Femur (tissue), 1 donor: Measurements from ENCODE around the gene DDX31.
A peak's percentile ranks its signal among the peaks of the same experiment; 100 is the strongest.
"Not testable (repeated sequence)": the region's sequence is repeated elsewhere in the genome, so short reads cannot be mapped to it uniquely, and the experiment has no call there.

Source experiments
- DNase-seq: peaks from one replicate; pipeline ENCODE4 v3.0.0-alpha.2; 2017

Gene DDX31

DNA sequence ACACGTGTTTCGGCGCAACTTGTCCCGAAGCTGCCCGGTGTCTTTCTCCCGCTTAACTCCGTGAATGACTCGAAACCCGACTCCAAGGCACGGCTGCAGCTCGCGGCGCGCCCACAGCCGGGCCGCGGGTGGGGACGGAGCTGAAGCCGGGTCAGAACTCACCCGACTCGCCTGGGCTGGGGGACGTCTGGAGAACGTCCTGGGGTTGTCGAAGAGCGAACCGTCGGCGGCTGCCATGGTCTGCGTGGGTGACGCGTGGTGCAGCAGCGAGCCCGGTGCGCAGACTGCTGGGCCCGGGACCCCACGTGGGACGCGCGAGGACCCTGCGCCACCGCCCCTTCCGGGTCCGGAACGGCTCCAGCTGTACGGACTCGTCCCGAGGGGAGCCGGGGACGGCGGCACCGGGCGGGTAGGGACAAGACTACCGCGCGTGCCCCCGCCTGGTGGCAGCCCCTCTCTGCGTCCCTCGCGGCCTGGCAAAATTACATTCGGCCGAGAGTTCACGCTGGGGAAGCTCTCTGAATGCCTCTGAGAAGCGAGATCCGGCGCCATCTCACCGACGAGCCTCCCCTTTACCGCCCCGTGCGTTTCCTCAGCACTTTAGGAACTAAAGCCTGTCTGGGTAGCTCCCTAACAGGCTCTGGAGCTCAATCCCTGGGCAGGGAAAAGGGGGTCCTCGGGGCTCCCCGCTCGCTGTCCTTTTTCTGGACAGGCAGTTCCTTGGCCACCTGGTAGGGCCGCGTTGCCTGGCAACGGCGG is at the start of gene DDX31:
DDX31 (minus strand) TSS at position 286 of the 759 bp plus-strand sequence; CDS start at position 237, 49 bp downstream.
- peak; percentile 92 for DNase-seq

DNA sequence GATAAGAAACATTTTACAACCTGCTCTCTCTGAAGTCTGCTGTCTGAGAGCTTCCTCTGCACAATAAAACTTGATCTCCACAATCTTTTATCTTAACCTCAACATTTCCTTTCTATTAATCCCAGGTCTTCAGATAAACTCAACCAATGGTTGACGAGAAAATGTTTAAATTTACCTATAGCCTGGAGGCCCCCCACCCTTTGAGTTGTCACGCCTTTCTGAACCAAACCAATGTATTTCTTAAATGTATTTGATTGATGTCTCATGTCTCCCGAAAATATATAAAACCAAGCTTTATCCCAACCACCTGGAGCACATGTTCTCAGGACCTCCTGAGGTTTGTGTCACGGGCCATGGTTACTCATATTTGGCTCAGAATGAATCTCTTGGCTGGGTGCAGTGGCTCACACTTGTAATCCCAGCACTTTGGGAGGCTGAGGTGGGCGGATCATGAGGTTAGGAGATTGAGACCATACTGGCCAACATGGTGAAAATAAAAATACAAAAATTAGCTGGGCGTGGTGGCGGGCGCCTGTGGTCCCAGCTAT is 48.7 kb upstream of the DDX31 start:
- DNase-seq, result not testable (repeated sequence)

DNA sequence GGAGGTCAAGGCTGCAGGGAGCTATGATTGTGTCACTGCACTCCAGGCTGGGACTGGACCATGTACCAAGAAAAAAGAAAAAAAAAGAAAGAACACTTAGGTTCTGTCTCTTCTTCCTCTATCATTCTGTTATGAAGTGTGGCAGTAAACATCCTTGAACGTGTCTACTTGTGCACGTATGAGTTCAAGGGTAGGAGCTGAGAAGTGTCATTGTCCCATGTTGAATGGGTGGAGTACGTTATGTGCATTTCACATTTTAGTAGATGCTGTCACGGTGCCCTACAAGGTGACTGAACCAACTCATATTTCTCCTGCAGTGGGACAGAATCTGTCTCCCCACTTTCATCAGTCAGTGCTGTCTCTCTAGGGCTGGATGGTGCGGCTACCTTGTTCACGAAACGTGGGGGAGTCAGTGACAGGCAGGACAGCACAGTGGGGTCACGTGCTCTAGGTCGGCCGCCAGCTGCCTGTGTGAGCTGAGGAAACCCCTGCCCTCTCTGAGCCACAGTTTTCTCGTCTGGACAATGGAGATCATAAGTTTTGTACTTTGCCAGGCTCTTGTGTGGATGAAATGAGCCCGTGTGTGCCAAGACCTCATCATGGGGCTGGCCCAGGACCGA is 47.7 kb upstream of the DDX31 start:
- no peak for DNase-seq

DNA sequence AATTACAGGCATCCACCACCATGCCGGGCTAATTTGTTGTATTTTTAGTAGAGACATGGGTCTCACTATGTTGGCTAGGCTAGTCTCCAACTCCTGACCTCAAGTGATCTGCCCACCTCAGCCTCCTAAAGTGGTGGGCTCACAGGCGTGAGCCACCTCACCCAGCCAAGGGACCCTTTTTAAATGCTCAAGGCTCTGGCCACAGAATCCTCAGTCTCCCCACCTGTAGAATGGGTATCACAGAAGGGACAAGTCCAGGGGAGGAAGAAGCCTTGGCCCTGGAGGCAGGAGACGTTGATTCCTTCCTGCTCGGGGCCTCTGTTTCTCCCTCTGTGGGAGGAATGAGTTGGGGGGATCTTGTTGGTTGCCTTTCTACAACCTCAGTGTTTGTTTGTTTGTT is 46.2 kb upstream of the DDX31 start:
- DNase-seq, result no peak

DNA sequence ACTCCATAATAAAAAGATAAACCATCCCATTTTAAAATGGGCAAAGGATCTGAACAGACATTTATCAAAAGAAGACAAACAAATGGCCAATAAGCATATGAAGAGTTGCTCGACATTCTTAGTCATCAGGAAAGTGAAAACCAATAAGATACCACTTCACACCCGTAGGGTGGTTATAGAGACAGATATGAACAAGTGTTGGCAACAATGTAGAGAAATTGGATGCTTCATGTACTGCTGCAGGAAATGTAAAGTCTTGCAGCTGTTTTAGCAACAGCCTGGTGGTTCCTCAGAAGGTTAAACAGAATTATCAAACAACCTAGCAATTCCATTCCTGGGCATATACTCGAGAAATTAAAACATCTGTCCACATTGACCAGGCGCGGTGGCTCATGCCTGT is 43.0 kb upstream of the DDX31 start:
- no peak for DNase-seq

DNA sequence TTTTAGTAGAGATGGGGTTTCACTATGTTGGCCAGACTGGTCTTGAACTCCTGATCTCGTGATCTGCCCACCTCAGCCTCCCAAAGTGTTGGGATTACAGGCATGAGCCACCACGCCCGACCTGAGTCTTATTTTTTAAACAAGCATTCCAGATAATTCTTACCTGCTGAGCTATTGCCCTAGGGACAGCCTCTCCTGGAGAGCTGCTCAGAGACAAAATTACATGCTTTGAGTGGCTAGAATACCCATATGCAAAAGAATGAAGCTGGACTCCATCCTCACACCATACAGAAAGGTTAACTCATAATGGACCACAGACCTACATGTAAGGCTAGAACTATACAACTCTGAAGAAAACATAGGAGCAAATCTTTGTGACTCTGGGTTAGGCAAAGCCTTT is 42.1 kb upstream of the DDX31 start:
- DNase-seq, result no peak

DNA sequence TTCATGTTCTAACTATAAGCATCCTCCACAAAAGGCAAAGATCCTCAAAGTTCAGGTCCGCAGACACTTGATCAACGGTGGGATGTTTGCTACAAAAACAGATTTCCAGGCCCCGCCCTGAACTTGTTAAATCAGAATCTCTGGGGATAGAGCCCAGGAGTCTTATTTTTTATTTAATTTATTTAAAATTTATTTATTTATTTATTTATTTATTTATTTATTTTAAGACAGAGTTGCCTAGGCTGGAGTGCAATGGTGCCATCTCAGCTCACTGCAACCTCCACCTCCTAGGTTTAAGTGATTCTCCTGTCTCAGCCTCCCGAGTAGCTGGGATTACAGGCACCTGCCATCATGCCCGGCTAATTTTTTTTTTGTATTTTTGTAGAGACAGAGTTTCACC is 41.4 kb upstream of the DDX31 start:
- DNase-seq, result not testable (repeated sequence)

DNA sequence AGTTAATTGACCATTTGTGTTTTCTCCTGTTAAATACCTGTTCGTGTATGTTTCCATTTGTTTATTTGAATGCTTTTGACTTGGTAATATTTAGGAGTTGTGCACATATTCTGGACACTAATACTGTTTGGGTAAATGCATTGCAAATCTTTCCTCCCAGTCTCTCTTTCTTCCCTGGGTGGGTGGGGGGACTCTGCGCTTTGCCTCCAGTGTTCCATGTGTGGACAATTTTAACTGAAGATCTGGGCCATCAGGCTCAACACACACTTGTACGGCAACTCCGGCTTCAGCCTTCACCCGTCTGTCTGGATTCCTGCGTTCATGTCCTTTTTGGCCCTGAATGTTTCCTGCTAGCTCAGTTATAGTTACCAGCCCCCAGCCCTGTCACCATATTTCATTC is 40.5 kb upstream of the DDX31 start:
- no peak for DNase-seq

DNA sequence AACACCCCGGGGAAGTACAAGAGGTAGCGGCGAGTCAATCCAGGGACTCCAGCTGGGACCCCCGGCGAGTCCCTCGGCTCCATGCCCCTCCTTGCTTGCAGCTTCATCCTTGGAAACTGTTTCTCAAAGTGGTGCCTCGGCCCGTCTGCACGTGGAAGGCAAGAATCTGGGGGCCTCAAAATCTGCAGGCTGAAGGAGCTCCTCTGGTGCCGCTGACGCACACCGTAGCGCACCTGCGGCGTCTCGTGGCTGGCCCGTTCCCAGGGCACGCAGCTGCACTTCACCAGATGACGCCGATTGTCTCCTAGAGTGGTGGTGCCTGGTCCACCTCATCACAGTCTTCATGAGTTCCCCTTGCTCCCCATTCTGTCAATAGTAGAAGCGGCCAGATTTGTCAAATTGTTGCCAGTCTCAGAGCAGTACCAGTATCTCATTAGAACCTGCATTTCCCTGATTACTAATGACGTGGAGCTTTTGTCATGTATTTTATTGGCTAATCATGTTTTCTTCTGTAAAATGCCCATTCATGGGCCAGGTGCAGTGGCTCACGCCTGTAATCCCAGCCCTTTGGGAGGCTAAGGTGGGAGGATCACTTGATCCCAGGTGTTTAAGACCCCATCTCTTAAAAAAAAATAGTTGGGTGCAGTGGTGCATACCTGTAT is 39.1 kb upstream of the DDX31 start:
- no peak for DNase-seq

DNA sequence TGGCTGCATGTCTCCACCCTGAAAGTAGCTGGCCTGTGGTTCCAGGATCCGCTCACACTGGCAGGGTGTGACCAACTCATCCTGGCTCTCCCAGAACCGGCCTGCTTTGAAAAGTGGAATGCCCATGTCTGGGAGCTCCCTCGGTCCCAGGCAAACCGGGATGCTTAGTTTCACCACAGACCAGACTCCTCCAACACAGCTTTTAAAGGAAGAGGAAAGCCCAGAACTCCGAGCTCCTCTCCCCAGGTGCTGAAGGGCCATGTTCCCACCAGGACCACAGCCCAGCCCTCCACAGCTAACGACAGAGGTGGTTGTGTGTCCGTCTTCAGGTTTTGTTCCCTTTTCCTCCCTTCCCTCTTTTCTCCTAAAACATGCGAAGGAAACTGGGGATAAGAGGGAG is 38.5 kb upstream of the DDX31 start:
- DNase-seq, result no peak

DNA sequence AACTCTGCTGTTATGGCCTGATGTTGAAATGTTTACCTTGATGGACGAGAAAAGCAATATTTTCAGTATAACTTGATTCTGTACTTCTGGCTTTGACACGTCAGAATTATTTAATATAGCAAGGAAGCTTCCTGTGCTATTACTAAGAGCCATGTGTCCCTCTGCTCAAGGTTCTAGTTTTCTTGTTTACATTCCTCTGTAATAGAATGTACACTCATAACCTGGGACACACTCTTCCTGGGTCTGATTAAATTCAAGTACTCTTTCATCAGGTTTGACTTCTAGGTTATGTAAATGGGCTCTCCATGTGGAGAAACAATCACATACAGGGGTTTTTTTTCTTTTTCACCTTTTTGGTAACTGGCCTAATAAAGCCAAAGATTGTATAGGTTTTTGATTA is 33.6 kb upstream of the DDX31 start:
- DNase-seq, result no peak

DNA sequence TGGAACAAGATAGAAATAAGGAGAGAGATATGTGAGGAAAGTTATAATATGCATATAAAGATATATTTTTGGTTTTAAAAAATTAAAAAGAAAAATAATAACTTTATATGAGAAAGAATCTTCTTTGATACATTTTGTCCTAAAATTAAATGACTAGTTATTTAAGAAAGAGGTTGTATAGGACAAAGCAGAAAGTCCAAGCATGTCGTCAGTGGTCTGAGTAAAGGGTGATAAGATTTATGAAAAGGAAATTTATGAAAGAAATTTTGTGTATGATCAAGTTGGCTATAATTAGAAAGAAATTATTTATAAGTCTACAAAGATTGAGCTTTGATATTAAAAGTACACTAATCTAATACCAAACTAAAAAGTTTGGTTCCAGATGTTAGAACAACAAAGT is 32.5 kb upstream of the DDX31 start:
- no peak for DNase-seq

DNA sequence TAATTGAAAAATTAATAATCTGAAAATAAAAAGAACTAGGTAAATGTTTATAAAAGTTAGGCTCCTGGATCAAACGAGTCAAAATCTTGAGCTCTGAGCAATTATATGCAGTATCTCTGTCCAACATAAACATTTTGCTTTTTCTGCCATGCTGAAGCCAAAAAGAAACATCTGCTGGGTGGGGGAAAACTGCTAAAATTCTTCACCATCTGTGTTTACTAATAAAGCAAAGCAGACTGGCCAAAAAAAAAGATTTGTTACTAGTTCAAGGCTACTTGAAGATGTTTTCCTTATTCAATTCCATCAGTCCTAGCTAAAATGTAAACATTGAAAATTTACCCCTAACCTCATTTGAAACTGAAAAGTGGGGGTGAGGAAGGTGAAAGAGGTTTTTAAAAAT is 30.2 kb upstream of the DDX31 start:
- no peak for DNase-seq

DNA sequence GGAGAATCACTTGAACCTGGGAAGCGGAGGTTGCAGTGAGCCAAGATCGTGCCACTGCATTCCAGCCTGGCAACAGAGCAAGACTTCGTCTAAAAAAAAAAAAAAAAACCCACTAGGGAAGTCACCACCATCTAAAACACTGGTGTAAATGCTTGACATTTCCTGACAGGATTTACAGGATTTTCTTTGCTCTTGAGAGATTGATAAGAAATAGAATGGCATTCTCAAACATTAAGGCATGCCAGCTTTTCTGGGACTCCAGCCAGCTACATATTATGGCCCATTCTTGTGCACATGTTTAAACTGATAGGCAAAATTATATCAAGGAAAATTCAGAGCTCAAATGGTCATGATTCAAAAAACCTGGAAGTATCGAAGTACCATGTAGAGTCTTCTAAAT is 29.2 kb upstream of the DDX31 start:
- no peak for DNase-seq

DNA sequence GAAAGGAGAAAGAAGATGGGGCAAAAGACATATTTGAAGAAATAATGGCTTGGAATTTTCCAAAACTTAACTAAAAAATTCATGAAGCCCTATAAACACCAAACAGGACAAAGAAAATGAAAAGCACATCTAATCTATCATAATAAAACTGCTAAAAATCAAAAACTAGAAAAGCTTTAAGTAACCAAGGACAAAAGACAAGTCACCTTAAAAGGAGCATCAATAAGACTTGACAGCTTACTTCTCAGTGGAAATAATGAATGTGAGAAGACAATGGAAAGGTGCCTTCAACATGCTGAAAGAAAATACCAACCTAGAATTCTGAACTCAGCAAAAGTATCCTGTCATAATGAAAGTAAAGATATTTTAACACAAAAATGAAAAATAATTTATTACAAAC is 27.4 kb upstream of the DDX31 start:
- DNase-seq, result no peak

DNA sequence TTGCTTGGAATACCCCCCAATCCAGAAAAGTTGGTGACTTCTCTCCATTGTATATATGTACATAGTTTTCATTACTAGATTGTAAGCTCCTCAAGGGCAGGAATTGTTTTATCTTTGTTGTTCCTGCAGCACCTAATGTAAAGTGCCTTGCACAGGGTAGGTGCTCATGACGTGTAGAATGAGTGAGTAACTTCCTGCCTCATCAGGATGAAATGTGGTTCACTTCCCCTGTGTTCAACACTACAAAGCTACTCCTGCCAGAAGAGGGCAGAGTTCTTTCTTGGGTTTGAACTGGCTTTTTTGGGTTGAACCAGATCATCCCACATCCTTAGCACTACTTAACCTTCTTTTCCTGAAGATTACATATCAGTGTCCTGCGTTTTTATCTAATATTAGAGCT is 24.4 kb upstream of the DDX31 start:
- DNase-seq, result no peak

DNA sequence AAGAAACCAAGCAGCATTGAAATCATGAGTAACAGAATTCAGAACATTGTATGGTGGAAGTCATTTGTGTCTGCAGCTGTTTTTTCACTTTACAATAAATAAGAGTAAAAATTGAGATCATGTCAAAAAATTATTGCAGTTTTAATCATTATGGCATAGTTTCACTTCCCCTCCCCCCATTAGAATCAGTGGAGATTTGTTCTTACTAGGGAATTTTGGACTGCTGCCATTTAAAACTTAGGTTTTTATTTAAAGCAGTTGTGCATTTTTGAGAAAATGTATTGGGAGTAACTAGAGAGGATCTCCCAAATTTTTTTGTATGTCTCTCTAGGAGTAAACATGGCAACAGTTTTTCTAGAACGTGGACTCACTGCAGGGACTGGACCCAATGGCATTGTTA is 20.9 kb upstream of the DDX31 start:
- DNase-seq, result no peak

DNA sequence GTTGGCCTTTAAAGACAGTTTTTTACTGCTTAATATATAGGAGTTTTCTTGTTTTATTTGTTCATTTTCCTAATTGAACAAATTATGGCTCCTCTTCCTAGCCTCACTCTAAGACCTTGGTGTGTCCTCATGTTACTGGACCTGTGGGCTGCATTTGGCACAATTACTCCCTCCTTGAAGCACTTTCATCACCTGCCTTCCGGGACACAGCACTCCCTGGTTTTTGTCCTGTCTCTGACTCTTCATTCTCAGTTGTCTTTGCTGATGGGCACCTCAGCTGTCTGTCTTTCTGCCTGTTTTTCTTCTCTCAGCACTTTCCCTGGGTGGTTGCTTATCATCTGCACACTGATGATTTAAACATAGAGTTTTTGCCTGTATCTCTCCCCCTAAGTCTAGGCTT is 14.1 kb upstream of the DDX31 start:
- no peak for DNase-seq

DNA sequence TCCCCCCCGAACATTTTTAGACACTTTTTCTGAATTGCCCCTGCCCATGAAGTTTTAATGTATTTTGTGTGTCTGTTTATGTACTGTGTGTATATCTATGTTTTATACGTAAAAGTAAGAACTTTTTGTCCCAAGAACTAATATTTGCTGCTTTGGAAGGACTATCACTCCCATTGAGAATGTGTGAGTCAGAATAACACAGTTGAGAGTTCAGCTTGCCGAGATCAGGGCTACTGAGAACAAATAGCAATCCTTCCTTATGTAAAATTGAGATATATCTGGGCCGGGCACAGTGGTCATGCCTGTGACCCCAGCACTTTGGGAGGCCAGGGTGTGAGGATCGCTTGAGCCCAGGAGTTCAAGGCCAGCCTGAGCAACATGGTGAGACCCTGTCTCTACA is 11.8 kb upstream of the DDX31 start:
- no peak for DNase-seq

DNA sequence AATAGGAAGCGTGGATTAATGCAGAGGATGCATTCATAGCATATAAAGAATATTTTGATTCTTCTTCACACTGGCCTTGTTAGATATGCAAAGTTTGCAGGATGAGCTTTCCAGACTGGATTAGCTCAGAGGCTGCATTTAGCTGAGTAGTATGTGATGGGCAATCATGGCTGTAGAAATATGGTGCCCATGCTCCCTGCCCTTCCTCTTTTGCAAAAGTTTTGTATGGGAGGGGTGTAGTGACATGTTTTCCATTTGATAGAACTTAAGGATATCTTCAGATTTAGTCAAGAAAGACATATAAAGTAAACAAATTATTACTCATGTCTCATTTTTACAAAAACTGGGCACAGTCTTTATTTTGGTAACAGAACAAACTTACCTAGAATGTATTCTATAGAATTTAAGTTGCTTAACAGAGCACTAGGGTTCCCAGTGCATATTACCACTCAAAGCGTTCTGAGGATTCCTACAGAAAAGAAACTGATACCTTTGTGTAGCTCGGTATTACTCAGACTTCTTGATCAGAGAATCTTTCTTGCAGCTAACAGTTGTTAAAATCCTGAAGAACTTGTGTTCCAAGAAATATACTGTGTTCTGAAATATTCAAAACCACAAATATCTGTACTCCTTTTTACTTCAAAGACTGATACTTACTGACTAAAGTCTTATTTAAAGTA is 10.3 kb upstream of the DDX31 start:
- no peak for DNase-seq

DNA sequence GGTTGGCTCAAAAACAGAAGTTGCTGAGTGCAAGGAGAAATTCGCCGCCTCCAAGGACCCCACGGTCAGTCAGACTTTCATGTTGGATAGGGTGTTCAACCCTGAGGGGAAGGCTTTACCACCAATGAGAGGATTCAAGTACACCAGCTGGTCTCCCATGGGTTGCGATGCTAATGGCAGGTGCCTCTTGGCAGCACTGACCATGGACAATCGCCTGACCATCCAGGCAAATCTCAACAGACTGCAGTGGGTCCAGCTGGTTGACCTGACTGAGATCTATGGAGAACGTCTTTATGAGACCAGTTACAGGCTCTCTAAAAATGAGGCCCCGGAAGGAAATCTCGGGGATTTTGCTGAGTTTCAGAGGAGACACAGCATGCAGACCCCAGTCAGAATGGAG is 8.2 kb upstream of the DDX31 start:
- no peak for DNase-seq

DNA sequence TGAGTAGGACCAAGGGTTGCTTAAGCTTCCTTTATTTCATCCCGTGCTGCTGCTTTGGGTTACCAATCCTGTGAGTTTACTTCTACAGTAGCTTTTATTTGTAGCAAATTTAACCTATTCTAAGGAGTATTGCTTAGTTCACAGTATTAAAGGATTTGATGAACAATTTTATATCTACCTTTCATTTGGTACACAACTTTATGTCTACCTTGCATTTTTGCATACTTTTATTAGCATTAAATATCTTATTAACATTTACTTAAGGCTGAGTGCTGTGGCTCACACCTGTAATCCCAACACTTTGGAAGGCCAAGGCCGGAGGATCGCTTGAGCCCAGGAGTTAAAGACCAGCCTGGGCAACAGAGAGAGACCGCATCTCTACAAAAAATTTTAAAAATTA is 4.7 kb upstream of the DDX31 start:
- DNase-seq, result no peak

DNA sequence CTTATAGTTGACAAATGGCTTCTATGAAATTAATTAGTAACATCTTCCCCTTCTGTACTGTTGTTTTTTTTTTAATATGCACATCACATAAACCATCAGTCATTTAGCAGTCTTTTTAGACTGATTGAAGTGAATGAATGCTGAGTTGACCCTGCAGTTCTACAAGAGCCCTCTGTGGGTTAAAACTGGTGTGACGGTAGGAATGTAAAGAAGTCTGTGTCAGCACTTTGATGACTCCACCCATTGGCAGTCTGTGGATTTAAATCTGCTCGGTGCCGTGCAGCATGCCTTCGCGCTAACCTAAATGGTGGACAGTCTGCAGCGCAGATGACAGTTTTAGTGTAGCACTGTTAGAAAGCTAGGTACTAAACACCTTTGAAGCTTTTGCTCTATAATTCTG is 3.6 kb upstream of the DDX31 start:
- DNase-seq, result no peak

DNA sequence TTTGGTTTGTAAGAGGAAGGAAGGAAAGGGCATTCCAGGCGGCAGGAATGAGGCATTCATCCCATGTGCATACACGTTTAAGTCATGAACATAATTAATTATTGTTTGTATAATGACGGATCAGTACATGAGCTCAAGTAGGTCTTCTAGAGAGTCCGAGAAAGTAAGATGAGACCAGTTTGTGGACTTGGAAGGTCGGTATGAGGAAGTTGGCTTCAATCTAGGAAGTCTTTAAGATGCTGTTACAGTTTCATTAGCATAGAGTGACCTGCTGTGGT is 2.6 kb upstream of the DDX31 start:
- DNase-seq, result no peak
